ENCODE measurements around the gene NEK10. TPM values are rescaled to one million over a fixed set of nuclear protein-coding genes. Genes with fewer than 3 reads are reported as not detected.

NEK10 gene
- total and polyA plus RNA-seq, 2 donors (not counting 3 experiments of a cell fraction or from before 2014, with no cell fraction given) = 0.32 to 5.0 TPM

DNA sequence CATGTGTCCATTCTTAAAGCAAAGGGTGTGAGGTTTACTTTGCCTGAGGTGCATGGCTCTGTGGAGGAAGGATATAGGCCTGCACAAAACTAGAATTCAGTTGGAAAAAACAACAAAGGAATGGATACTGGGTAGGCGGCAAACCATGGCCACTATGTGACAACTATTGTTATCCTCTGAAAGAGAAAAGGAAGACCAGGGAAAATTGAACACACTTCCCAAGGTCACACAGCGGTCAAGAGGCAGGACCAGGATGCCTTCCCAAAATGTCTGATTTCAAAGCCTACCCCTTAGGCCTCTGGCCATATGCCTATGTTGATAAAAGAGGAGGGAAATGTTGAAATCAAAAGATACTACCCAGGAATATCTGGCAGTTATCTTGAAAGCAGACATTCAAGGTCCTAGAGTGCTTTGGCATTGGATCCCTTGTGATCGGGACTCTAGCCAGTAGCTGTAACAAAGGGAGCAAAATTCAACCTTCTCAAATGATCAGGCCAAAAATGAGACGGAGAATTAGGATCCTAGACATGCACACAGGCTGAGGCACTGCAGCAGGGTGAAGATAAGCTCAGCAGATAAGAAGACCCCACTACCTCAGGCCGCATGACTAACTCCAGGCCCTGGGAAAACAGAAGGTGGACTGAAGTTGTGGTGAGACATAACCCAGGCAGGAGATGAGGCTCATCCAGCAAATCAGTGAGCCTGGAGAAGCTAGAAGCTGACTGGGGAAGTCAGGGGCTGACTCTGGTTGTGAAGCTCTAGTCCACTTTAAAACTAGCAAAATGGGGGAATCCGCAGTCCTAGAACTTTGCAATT, 292.2 kb downstream of the NEK10 start:
- dilution Hi-C loops (cut with MboI; ENCODE audit: extremely low pct_ligation_motif_present, low sequenced_read_pairs) (no loop called here), intact Hi-C loops (cut with micrococcal nuclease) (no loop called here)
- CTCF ChIA-PET = no interaction called here
- no peaks in the 10 kb centered on the region for H4K20me1 ChIP-seq (replicated peaks; ENCODE audit: control insufficient read depth, extremely low read depth, insufficient read depth, low read length)
- no peaks in the 10 kb centered on the region for H3K9me3 ChIP-seq (replicated peaks; ENCODE audit: control insufficient read depth, insufficient read depth, low read length)
- H3K27ac ChIP-seq (ENCODE audit: insufficient read depth, low read depth, low read length) = no peak overlapping the region
- H3K4me2 ChIP-seq (ENCODE audit: insufficient read depth, low read length) = no peak overlapping the region
- no peak for TF ChIP-seq POLR2AphosphoS5 (IDR thresholded peaks at IDR 0.05; ENCODE audit: insufficient read depth, low read depth, low read length)
- TF ChIP-seq MYC (IDR thresholded peaks at IDR 0.05; ENCODE audit: low read depth, low read length) = no peak
- no peak for TF ChIP-seq GATA2 (IDR thresholded peaks at IDR 0.05; ENCODE audit: insufficient read depth, insufficient read length, low read depth, low read length)
- TF ChIP-seq, protein P1, sequence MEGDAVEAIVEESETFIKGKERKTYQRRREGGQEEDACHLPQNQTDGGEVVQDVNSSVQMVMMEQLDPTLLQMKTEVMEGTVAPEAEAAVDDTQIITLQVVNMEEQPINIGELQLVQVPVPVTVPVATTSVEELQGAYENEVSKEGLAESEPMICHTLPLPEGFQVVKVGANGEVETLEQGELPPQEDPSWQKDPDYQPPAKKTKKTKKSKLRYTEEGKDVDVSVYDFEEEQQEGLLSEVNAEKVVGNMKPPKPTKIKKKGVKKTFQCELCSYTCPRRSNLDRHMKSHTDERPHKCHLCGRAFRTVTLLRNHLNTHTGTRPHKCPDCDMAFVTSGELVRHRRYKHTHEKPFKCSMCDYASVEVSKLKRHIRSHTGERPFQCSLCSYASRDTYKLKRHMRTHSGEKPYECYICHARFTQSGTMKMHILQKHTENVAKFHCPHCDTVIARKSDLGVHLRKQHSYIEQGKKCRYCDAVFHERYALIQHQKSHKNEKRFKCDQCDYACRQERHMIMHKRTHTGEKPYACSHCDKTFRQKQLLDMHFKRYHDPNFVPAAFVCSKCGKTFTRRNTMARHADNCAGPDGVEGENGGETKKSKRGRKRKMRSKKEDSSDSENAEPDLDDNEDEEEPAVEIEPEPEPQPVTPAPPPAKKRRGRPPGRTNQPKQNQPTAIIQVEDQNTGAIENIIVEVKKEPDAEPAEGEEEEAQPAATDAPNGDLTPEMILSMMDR (IDR thresholded peaks at IDR 0.05; ENCODE audit: extremely low read depth in 1 of 2, insufficient read depth in 1 of 2, low read depth in 1 of 2, low read length in 2 of 2) = no peak
- TF ChIP-seq POLR2A (IDR thresholded peaks at IDR 0.05; ENCODE audit: low read depth, low read length) = no peak
- TF ChIP-seq FOS (IDR thresholded peaks at IDR 0.05; ENCODE audit: borderline replicate concordance, insufficient read depth, low read length) = no peak
- POLR2A ChIA-PET = no interaction called here
- H3K79me2 ChIP-seq (ENCODE audit: control insufficient read depth, insufficient read depth, low read length) = no peaks in the 10 kb centered on the region
- DNase-seq (ENCODE audit: low read depth, low spot score) (no peak), FAIRE-seq (no peak)
- no TSS peak for BruUV-seq (replicated peaks)
- no peak overlapping the region for H2AFZ ChIP-seq (ENCODE audit: low read depth, low read length)
- no peaks in the 10 kb centered on the region for H3K36me3 ChIP-seq (ENCODE audit: control insufficient read depth in 2 of 2, extremely low read depth in 1 of 2, insufficient read depth in 2 of 2, low read length in 2 of 2)
- no peak overlapping the region for H3K4me3 ChIP-seq (replicated peaks in 1 of 3; ENCODE audit: insufficient read depth in 1 of 3, low read depth in 1 of 3, low read length in 3 of 3)
- H3K9me1 ChIP-seq (replicated peaks; ENCODE audit: control insufficient read depth, extremely low read depth, insufficient read depth, low read length) = no peaks in the 10 kb centered on the region
- no peak overlapping the region for H3K9ac ChIP-seq (replicated peaks; ENCODE audit: extremely low read depth, insufficient read depth, low read length)
- H3K27me3 ChIP-seq (ENCODE audit: control insufficient read depth in 2 of 2, insufficient read depth in 2 of 2, low read length in 2 of 2) = no peaks in the 10 kb centered on the region
- H3K4me1 ChIP-seq (ENCODE audit: control insufficient read depth, extremely low read depth, insufficient read depth, low read length) = no peaks in the 10 kb centered on the region
